Mesothelial cell of epicardium (in vitro differentiated cells): ENCODE data around the gene ZNF282. TPM values are rescaled to one million over a fixed set of nuclear protein-coding genes. Genes with fewer than 3 reads are reported as not detected.

Experiments used
- DNase-seq, 2 experiments: peaks; one replicate each; pipeline ENCODE4 v3.0.0; 2021; ENCODE audit warnings: low spot score in 2 of 2; ENCODE audit not compliant: unreplicated experiment in 2 of 2
- H3K27ac Mint-ChIP-seq: 2 replicates; pipeline ENCODE4 v1.8.0; 2021; ENCODE audit warnings: mixed read lengths
- H3K27me3 Mint-ChIP-seq: 2 replicates; pipeline ENCODE4 v1.8.0; 2021; ENCODE audit warnings: low read depth, mixed read lengths
- H3K36me3 Mint-ChIP-seq: 2 replicates; pipeline ENCODE4 v1.8.0; 2021; ENCODE audit warnings: mixed read lengths
- H3K4me1 Mint-ChIP-seq: 2 replicates; pipeline ENCODE4 v1.8.0; 2021; ENCODE audit warnings: mixed read lengths
- H3K4me3 Mint-ChIP-seq: 2 replicates; pipeline ENCODE4 v1.8.0; 2021; ENCODE audit warnings: mild to moderate bottlenecking, moderate library complexity, mixed read lengths
- H3K9me3 Mint-ChIP-seq: 2 replicates; pipeline ENCODE4 v1.8.0; 2021; ENCODE audit warnings: mixed read lengths
- CTCF ChIP-seq: fragments of 200-600 bp; sonication (generic); IDR thresholded peaks from one replicate; pipeline ENCODE4 v1.5.0; 2021; ENCODE audit warnings: antibody characterized with exemption; ENCODE audit not compliant: unreplicated experiment
- total RNA-seq: library from RNA; stranded (reverse); gene quantifications from 3 replicates; pipeline ENCODE4 v1.2.1, GENCODE V29; 2021

The ZNF282 gene
- total RNA-seq, 1 donor from 2014 or later: 47.0 TPM

GRCh38 chr7:149154056-149154455 is 41.3 kb upstream of the ZNF282 start:
- no peaks in the 10 kb centered on the region for H3K27me3 Mint-ChIP-seq
- no peak for TF ChIP-seq CTCF
- H3K36me3 Mint-ChIP-seq: peaks cover 26% of the 10 kb centered on the region
- no peak overlapping the region for H3K4me3 Mint-ChIP-seq
- H3K27ac Mint-ChIP-seq: no peak overlapping the region
- no peak for DNase-seq
- H3K4me1 Mint-ChIP-seq: peaks cover 8% of the 10 kb centered on the region
- peaks cover 7% of the 10 kb centered on the region for H3K9me3 Mint-ChIP-seq

- TF ChIP-seq CTCF: no peak
- H3K9me3 Mint-ChIP-seq: peaks cover 7% of the 10 kb centered on the region
- DNase-seq: no peak
- H3K36me3 Mint-ChIP-seq: peaks cover 35% of the 10 kb centered on the region
- no peaks in the 10 kb centered on the region for H3K27me3 Mint-ChIP-seq
- H3K27ac Mint-ChIP-seq: no peak overlapping the region
- no peak overlapping the region for H3K4me3 Mint-ChIP-seq
- no peaks in the 10 kb centered on the region for H3K4me1 Mint-ChIP-seq
Measured at GRCh38 chr7:149156898-149157297, 38.4 kb upstream of the ZNF282 start.

- no peak for TF ChIP-seq CTCF
- Mint-ChIP-seq H3K9me3 (peaks cover 7% of the 10 kb centered on the region), H3K27ac (peak overlapping the region; percentile 25), H3K27me3 (no peaks in the 10 kb centered on the region), H3K4me1 (no peaks in the 10 kb centered on the region), H3K36me3 (peaks cover 26% of the 10 kb centered on the region), H3K4me3 (no peak overlapping the region)
- DNase-seq: no peak
Measured at GRCh38 chr7:149161241-149161848, 34.0 kb upstream of the ZNF282 start.

GRCh38 chr7:149166142-149166541 is 29.2 kb upstream of the ZNF282 start:
- Mint-ChIP-seq H3K4me3 (no peak overlapping the region), H3K36me3 (peaks cover 20% of the 10 kb centered on the region), H3K27ac (no peak overlapping the region), H3K27me3 (no peaks in the 10 kb centered on the region), H3K4me1 (no peaks in the 10 kb centered on the region), H3K9me3 (no peaks in the 10 kb centered on the region)
- TF ChIP-seq CTCF: no peak
- DNase-seq: no peak

GRCh38 chr7:149166630-149167352 is 28.6 kb upstream of the ZNF282 start:
- Mint-ChIP-seq H3K4me1 (no peaks in the 10 kb centered on the region), H3K27ac (no peak overlapping the region), H3K9me3 (no peaks in the 10 kb centered on the region), H3K4me3 (no peak overlapping the region), H3K36me3 (peaks cover 20% of the 10 kb centered on the region), H3K27me3 (no peaks in the 10 kb centered on the region)
- no peak for TF ChIP-seq CTCF
- DNase-seq: no peak
